Mammary epithelial cell (primary cell): ENCODE data around the gene NRXN2.

Experiments used
- EZH2 ChIP-seq: IDR thresholded peaks from 2 replicates; pipeline ENCODE4 v1.6.1; 2012; ENCODE audit warnings: low read length, inconsistent platforms, borderline replicate concordance
- TF ChIP-seq, protein P1 (sequence below), 2 donors: IDR thresholded peaks in 1 of 2; conservative IDR thresholded peaks in 1 of 2; 2 replicates each; pipeline ENCODE4 v1.5.1; 2011 to 2012; ENCODE audit warnings: inconsistent platforms in 2 of 2, low read length in 2 of 2, mild to moderate bottlenecking in 2 of 2, control low read depth in 1 of 2, low read depth in 1 of 2; ENCODE audit not compliant: insufficient read depth in 1 of 2; ENCODE audit errors: extremely low read depth in 1 of 2

DNA sequence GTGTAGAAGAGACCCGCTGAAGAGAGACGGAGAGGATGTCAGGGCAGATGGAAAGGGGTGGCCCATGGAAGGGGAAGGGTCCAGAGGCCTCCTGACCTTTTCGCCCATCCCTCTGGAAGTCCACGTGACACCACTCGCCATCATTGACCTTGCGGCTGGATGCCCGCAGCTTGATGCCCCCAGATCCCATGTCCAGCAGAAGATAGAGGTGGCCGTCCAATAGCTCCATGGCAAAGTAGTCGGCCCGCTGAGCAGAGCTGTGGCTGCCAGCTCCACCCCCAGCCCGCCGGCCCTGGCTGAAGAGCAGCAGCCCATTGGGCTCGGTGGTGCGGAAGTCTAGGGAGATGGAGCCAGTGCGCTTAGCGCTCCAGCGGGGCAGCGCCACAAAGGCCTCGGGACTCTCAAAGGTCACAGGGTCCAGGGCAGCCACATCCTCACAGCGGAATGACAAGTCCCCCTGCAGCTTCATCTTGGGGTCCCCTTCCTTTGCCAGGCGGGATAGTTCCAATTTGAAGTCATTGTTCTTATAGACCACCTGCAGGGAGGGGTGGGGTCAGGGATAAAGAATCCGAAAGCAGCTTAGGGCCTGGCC lies 55.7 kb downstream of the NRXN2 start:
- TF ChIP-seq, protein P1, sequence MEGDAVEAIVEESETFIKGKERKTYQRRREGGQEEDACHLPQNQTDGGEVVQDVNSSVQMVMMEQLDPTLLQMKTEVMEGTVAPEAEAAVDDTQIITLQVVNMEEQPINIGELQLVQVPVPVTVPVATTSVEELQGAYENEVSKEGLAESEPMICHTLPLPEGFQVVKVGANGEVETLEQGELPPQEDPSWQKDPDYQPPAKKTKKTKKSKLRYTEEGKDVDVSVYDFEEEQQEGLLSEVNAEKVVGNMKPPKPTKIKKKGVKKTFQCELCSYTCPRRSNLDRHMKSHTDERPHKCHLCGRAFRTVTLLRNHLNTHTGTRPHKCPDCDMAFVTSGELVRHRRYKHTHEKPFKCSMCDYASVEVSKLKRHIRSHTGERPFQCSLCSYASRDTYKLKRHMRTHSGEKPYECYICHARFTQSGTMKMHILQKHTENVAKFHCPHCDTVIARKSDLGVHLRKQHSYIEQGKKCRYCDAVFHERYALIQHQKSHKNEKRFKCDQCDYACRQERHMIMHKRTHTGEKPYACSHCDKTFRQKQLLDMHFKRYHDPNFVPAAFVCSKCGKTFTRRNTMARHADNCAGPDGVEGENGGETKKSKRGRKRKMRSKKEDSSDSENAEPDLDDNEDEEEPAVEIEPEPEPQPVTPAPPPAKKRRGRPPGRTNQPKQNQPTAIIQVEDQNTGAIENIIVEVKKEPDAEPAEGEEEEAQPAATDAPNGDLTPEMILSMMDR (conservative IDR thresholded peaks at IDR 0.05 in 1 of 2, IDR thresholded peaks at IDR 0.05 in 1 of 2; ENCODE audit: extremely low read depth in 1 of 2, insufficient read depth in 1 of 2, low read depth in 1 of 2, low read length in 2 of 2): no peak
- no peak for TF ChIP-seq EZH2
